Measurements from ENCODE around the gene MAP1A.

The MAP1A gene

DNA sequence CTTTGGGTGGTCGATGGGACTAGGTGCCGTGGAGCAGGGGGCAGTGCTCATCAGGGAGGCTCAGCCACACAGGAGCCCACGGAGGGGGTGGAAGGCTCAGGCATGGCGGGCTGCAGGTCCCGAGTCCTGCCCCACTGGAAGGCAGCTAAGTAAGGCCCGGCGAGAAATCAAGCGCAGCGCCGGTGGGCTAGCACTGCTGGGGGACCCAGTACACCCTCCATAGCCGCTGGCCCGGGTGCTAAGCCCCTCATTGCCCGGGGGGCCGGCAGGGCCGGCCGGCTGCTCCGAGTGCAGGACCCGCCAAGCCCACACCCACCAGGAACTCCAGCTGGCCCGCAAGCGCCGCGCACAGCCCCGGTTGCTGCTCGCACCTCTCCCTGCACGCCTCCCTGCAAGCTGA lies 43.5 kb upstream of the MAP1A start:
- H3K9me2 ChIP-seq (replicated peaks; ENCODE audit: control insufficient read depth, low read length) = no peaks in the 10 kb centered on the region
- peaks cover 63% of the 10 kb centered on the region for H3K36me3 ChIP-seq (ENCODE audit: control insufficient read depth, low read length)
- 0 out of 2 replicates have a peak, but pooled peaks cover 3% of the 10 kb centered on the region for H3F3A ChIP-seq (ENCODE audit: control insufficient read depth, insufficient read depth)
- no peak overlapping the region for H3K4me3 ChIP-seq (ENCODE audit: low read length)
- no peak overlapping the region for H3K27ac ChIP-seq (ENCODE audit: low read depth, low read length)
- H4K20me1 ChIP-seq (ENCODE audit: control insufficient read depth, insufficient read depth, low read depth, low read length) = no peaks in the 10 kb centered on the region
- H3K79me2 ChIP-seq (ENCODE audit: control insufficient read depth, low read length) = no peaks in the 10 kb centered on the region
- no peak overlapping the region for H3K4me2 ChIP-seq (ENCODE audit: low read length)
- no peaks in the 10 kb centered on the region for H3K9me3 ChIP-seq (ENCODE audit: control insufficient read depth, insufficient read depth, low read length)
- no peaks in the 10 kb centered on the region for H3K4me1 ChIP-seq (ENCODE audit: control insufficient read depth, low read length)
- TF ChIP-seq EZH2phosphoT487 (IDR thresholded peaks at IDR 0.05; ENCODE audit: borderline replicate concordance, low read length) (no peak), CTCF (IDR thresholded peaks at IDR 0.05; ENCODE audit: low read depth, low read length, poor library complexity, severe bottlenecking) (no peak)
- no peaks in the 10 kb centered on the region for H3K27me3 ChIP-seq (ENCODE audit: control insufficient read depth, low read length)

DNA sequence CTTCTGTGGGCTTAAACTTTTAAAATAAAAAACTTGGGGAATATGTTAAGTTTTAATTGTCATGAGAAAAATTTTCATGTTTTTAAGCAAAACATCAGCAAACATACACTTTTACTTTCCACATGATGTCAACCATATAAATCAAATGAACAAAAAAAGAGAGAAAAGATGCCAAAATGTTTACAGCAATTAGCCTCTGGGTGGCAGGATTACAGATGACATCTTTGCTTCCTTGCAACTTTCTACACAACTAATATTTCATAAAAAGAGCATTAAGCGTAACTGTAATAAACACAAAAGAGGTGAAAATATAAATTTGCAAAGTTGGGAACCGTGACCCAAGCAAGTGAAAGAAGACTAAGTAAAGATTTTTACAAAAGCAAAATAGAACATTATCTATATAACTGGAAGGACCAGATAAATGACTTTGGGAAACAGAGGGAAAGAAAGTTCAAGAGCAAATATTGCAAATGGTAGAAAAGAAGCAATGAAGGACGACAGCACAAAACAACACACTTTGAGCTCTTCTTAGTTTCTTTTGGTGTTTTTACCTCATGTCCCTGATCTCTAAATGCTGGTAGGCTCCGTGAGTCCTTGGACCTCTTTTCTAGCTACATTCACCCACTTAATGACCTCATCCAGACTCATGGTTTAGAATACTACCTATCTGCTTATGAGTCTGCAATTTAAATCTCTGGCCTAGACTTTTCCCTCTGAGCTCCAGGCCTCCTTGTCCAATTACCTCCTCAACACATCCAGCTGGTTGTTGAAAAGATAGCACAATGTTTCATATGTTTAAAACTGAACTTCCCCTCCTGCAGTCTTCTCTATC lies 33.9 kb upstream of the MAP1A start:
- no peaks in the 10 kb centered on the region for H3K4me1 ChIP-seq (ENCODE audit: control insufficient read depth, low read length)
- TF ChIP-seq EZH2phosphoT487 (IDR thresholded peaks at IDR 0.05; ENCODE audit: borderline replicate concordance, low read length) = no peak
- peak; percentile 51 for TF ChIP-seq CTCF (IDR thresholded peaks at IDR 0.05; ENCODE audit: low read depth, low read length, poor library complexity, severe bottlenecking)
- no peak overlapping the region for H3K27ac ChIP-seq (ENCODE audit: low read depth, low read length)
- no peaks in the 10 kb centered on the region for H4K20me1 ChIP-seq (ENCODE audit: control insufficient read depth, insufficient read depth, low read depth, low read length)
- peaks cover 31% of the 10 kb centered on the region for H3K36me3 ChIP-seq (ENCODE audit: control insufficient read depth, low read length)
- H3K4me3 ChIP-seq (ENCODE audit: low read length) = no peak overlapping the region
- H3K9me3 ChIP-seq (ENCODE audit: control insufficient read depth, insufficient read depth, low read length) = no peaks in the 10 kb centered on the region
- no peak overlapping the region for H3K4me2 ChIP-seq (ENCODE audit: low read length)
- no peaks in the 10 kb centered on the region for H3K27me3 ChIP-seq (ENCODE audit: control insufficient read depth, low read length)
- H3F3A ChIP-seq (ENCODE audit: control insufficient read depth, insufficient read depth) = 0 out of 2 replicates have a peak, but pooled peaks cover 2% of the 10 kb centered on the region
- H3K9me2 ChIP-seq (replicated peaks; ENCODE audit: control insufficient read depth, low read length) = no peaks in the 10 kb centered on the region
- H3K79me2 ChIP-seq (ENCODE audit: control insufficient read depth, low read length) = no peaks in the 10 kb centered on the region

DNA sequence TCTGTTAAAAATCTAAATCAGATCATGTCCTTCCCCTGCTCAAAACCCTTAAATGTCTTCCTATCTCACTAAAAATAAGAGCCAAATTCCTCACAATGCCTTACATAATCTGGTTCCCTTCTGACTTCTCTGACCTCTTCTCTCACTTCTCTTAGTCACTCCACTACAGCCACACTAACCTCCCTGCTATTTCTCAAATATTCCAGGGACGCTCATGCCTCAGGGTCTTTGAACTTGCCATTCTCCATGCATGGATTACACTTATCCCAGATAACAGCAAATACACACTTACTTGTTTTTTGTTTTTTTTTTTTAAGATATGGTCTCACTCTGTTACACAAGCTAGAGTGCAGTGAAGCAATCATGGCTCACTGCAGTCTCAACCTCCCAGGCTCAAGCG lies 33.0 kb upstream of the MAP1A start:
- no peaks in the 10 kb centered on the region for H3K27me3 ChIP-seq (ENCODE audit: control insufficient read depth, low read length)
- TF ChIP-seq EZH2phosphoT487 (IDR thresholded peaks at IDR 0.05; ENCODE audit: borderline replicate concordance, low read length) (no peak), CTCF (IDR thresholded peaks at IDR 0.05; ENCODE audit: low read depth, low read length, poor library complexity, severe bottlenecking) (no peak)
- peaks cover 28% of the 10 kb centered on the region for H3K36me3 ChIP-seq (ENCODE audit: control insufficient read depth, low read length)
- H3F3A ChIP-seq (ENCODE audit: control insufficient read depth, insufficient read depth) = 0 out of 2 replicates have a peak, but pooled peaks cover 2% of the 10 kb centered on the region
- H3K4me3 ChIP-seq (ENCODE audit: low read length) = no peak overlapping the region
- no peaks in the 10 kb centered on the region for H3K9me3 ChIP-seq (ENCODE audit: control insufficient read depth, insufficient read depth, low read length)
- no peaks in the 10 kb centered on the region for H4K20me1 ChIP-seq (ENCODE audit: control insufficient read depth, insufficient read depth, low read depth, low read length)
- H3K79me2 ChIP-seq (ENCODE audit: control insufficient read depth, low read length) = no peaks in the 10 kb centered on the region
- H3K4me2 ChIP-seq (ENCODE audit: low read length) = no peak overlapping the region
- no peak overlapping the region for H3K27ac ChIP-seq (ENCODE audit: low read depth, low read length)
- no peaks in the 10 kb centered on the region for H3K4me1 ChIP-seq (ENCODE audit: control insufficient read depth, low read length)
- H3K9me2 ChIP-seq (replicated peaks; ENCODE audit: control insufficient read depth, low read length) = no peaks in the 10 kb centered on the region

Data from DOHH2 (cell line).